Measurements from ENCODE around the gene FERD3L.

The FERD3L gene

GRCh38 chr7:19101472-19101871 lies 43.7 kb downstream of the FERD3L start:
- in situ Hi-C loops (cut with MboI; ENCODE audit: low sequenced_read_pairs): no loop called here

DNA sequence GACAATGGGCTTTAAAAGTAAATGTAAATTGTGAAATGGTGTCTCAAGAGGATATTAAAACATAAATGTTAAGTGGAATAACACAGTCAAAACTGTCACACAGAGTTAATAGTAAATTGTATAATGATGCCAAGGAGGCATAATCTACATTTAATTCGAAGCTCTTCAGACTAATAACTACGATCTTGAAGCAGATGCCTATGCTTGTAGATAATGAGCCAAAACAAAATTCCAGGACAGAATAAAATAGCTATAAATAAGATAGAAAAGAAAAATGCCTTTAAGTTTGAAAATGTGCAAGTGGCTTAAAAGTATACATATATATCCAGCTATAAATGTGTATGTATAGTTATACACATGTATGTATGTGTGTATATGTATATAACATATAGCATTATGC lies 45.3 kb downstream of the FERD3L start:
- in situ Hi-C loops (cut with MboI; ENCODE audit: low sequenced_read_pairs): no loop called here

GRCh38 chr7:19099194-19099593 lies 46.0 kb downstream of the FERD3L start:
- in situ Hi-C loops (cut with MboI; ENCODE audit: low sequenced_read_pairs): no loop called here

- in situ Hi-C loops (cut with MboI; ENCODE audit: low sequenced_read_pairs): no loop called here
These were observed 46.7 kb downstream of the FERD3L start for GRCh38 chr7:19098510-19098909.

- in situ Hi-C loops (cut with MboI; ENCODE audit: low sequenced_read_pairs): no loop called here
These were observed 47.8 kb downstream of the FERD3L start for GRCh38 chr7:19097165-19098055.

DNA sequence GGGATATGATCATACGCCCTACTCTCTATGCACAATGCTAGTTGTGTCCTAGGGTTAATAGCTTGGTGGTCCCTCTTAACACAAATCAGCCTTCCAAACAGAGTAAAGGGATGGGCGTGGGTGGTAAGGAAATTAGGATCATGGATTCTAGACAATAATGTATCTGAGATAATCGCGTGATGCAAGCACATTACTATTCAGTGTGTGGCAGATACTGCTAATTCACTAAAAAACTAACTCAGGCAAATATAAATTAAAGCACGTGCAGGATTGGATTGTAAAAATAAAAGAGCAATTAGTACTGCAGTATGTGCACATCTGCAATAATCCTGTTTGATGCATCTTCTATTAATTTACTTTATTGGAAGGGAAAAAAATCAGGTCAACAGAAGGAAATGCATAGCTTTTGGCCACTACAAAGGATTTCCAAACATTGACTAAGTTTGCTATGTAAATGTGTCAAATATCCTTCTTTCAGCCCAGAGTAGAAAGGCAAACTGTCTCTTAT lies 49.8 kb downstream of the FERD3L start:
- in situ Hi-C loops (cut with MboI; ENCODE audit: low sequenced_read_pairs): no loop called here

Data from HL-60/S4 treated with retinoic acid at 250 ng/mL for 4 days and 3 days (cell line).